ENCODE data around the gene MT2A. TPM values are rescaled to one million over a fixed set of nuclear protein-coding genes. Genes with fewer than 3 reads are reported as not detected.
A peak's percentile ranks its signal among the peaks of the same experiment; 100 is the strongest.

MT2A gene
- total and polyA plus RNA-seq, 2 experiments from 2014 or later, result 70.3 to 1,143 TPM

DNA sequence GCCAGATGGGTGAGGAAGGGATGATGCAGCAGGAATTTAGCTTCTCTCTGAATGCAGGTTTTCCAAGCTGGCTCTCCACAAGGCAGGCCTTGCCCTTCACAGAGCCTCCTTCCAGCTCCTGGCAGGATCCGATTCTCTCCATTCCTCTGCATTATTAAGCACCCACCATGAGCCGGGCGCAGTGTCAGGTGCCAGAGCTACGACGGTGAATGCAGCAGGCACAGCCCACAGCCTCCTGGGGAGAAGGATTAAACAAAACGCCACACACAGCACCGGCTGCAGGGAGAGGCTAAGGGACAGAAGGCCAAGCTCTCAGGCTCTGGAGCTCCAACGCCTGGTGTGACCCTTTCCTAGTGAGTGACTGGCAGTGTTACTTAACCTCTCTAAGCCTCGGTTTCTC, 7.1 kb upstream of the MT2A start:
- 60% methylated on average over 9 of the region's 9 CpGs for WGBS (ENCODE audit: low lambda C conversion rate, missing lambda C conversion rate)

GRCh38 chr16:56603589-56603988, 4.8 kb upstream of the MT2A start:
- TF ChIP-seq CTCF (IDR thresholded peaks at IDR 0.05; ENCODE audit: poor library complexity), result peak; percentile 34
- no peak for TF ChIP-seq EZH2phosphoT487 (IDR thresholded peaks at IDR 0.05; ENCODE audit: low read depth, severe bottlenecking, unreplicated experiment)
- no peak for TF ChIP-seq EZH2 (IDR thresholded peaks at IDR 0.05; ENCODE audit: borderline replicate concordance)
- no peak overlapping the region for H2AFZ ChIP-seq
- DNase-seq (ENCODE audit: low spot score), result peak; percentile 48
- no peaks in the 10 kb centered on the region for H3K9me3 ChIP-seq (ENCODE audit: low read depth)
- WGBS (ENCODE audit: low lambda C conversion rate, missing lambda C conversion rate), result 57% methylated on average over 4 of the region's 4 CpGs
- no peaks in the 10 kb centered on the region for H3K9me2 ChIP-seq (replicated peaks; ENCODE audit: insufficient read depth)
- H3K27me3 ChIP-seq, result no peaks in the 10 kb centered on the region
- no peak overlapping the region for H3K27ac ChIP-seq
- H3K4me1 ChIP-seq (ENCODE audit: insufficient read depth), result peaks cover 15% of the 10 kb centered on the region
- H3K79me2 ChIP-seq, result no peaks in the 10 kb centered on the region
- no peak overlapping the region for H3K4me3 ChIP-seq
- H3K36me3 ChIP-seq (replicated peaks; ENCODE audit: insufficient read depth, low read depth), result no peaks in the 10 kb centered on the region
- H3K4me2 ChIP-seq, result no peak overlapping the region
- H4K20me1 ChIP-seq (ENCODE audit: insufficient read depth, poor library complexity, severe bottlenecking), result no peaks in the 10 kb centered on the region

More for the DNA sequence above, 7.1 kb upstream of the MT2A start:
- no peak for DNase-seq (ENCODE audit: low spot score)
- TF ChIP-seq EZH2 (IDR thresholded peaks at IDR 0.05; ENCODE audit: borderline replicate concordance) (no peak), CTCF (IDR thresholded peaks at IDR 0.05; ENCODE audit: poor library complexity) (no peak), EZH2phosphoT487 (IDR thresholded peaks at IDR 0.05; ENCODE audit: low read depth, severe bottlenecking, unreplicated experiment) (no peak)
- Histone ChIP-seq H3K9me2 (replicated peaks; ENCODE audit: insufficient read depth) (no peaks in the 10 kb centered on the region), H3K79me2 (no peaks in the 10 kb centered on the region), H3K27ac (no peak overlapping the region), H3K4me1 (ENCODE audit: insufficient read depth) (no peaks in the 10 kb centered on the region), H3K36me3 (replicated peaks; ENCODE audit: insufficient read depth, low read depth) (no peaks in the 10 kb centered on the region), H4K20me1 (ENCODE audit: insufficient read depth, poor library complexity, severe bottlenecking) (no peaks in the 10 kb centered on the region), H3K4me3 (no peak overlapping the region), H3K4me2 (no peak overlapping the region), H3K9me3 (ENCODE audit: low read depth) (no peaks in the 10 kb centered on the region), H2AFZ (no peak overlapping the region), H3K27me3 (peaks cover 4% of the 10 kb centered on the region)

DNA sequence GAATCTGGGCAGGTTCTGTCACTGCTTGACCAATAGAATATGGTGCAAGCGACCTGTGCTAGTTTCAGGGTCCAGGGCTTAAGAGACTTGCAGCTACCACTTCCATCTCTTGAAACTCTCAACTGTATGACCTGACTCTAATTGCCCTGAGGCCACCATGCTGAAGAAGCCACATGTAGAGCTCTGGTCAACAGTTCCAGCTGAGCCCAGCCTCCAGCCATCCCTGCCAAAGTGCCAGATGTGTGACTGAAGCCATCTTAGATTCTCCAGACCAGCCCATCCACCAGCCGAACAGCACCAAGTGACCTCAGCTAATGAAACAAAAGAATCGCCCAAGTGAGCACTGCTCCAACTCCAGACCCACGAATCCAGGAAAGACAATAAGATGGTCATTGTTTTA, 3.4 kb upstream of the MT2A start:
- Histone ChIP-seq H2AFZ (no peak overlapping the region), H3K4me1 (ENCODE audit: insufficient read depth) (peaks cover 26% of the 10 kb centered on the region), H3K4me3 (no peak overlapping the region), H3K27ac (no peak overlapping the region), H3K4me2 (no peak overlapping the region), H4K20me1 (ENCODE audit: insufficient read depth, poor library complexity, severe bottlenecking) (no peaks in the 10 kb centered on the region), H3K36me3 (replicated peaks; ENCODE audit: insufficient read depth, low read depth) (no peaks in the 10 kb centered on the region), H3K9me2 (replicated peaks; ENCODE audit: insufficient read depth) (no peaks in the 10 kb centered on the region), H3K9me3 (ENCODE audit: low read depth) (no peaks in the 10 kb centered on the region), H3K79me2 (no peaks in the 10 kb centered on the region), H3K27me3 (no peaks in the 10 kb centered on the region)
- 92% methylated on average over 4 of the region's 4 CpGs for WGBS (ENCODE audit: low lambda C conversion rate, missing lambda C conversion rate)
- DNase-seq (ENCODE audit: low spot score), result no peak
- TF ChIP-seq EZH2phosphoT487 (IDR thresholded peaks at IDR 0.05; ENCODE audit: low read depth, severe bottlenecking, unreplicated experiment), result no peak
- no peak for TF ChIP-seq EZH2 (IDR thresholded peaks at IDR 0.05; ENCODE audit: borderline replicate concordance)
- TF ChIP-seq CTCF (IDR thresholded peaks at IDR 0.05; ENCODE audit: poor library complexity), result no peak

- no peak overlapping the region for H3K4me2 ChIP-seq
- WGBS (ENCODE audit: low lambda C conversion rate, missing lambda C conversion rate), result 88% methylated on average over 1 of the region's 1 CpG
- H2AFZ ChIP-seq, result no peak overlapping the region
- H4K20me1 ChIP-seq (ENCODE audit: insufficient read depth, poor library complexity, severe bottlenecking), result no peaks in the 10 kb centered on the region
- DNase-seq (ENCODE audit: low spot score), result no peak
- H3K79me2 ChIP-seq, result no peaks in the 10 kb centered on the region
- H3K9me3 ChIP-seq (ENCODE audit: low read depth), result no peaks in the 10 kb centered on the region
- H3K27ac ChIP-seq, result peak overlapping the region; percentile 87
- peaks cover 26% of the 10 kb centered on the region for H3K4me1 ChIP-seq (ENCODE audit: insufficient read depth)
- no peak overlapping the region for H3K4me3 ChIP-seq
- TF ChIP-seq CTCF (IDR thresholded peaks at IDR 0.05; ENCODE audit: poor library complexity) (no peak), EZH2 (IDR thresholded peaks at IDR 0.05; ENCODE audit: borderline replicate concordance) (no peak), EZH2phosphoT487 (IDR thresholded peaks at IDR 0.05; ENCODE audit: low read depth, severe bottlenecking, unreplicated experiment) (no peak)
- peaks cover 1% of the 10 kb centered on the region for H3K27me3 ChIP-seq
- no peaks in the 10 kb centered on the region for H3K36me3 ChIP-seq (replicated peaks; ENCODE audit: insufficient read depth, low read depth)
- H3K9me2 ChIP-seq (replicated peaks; ENCODE audit: insufficient read depth), result no peaks in the 10 kb centered on the region
These were observed 2.9 kb upstream of the MT2A start for GRCh38 chr16:56605475-56605874.
